Activated T-cell treated with anti-CD3 and anti-CD28 coated beads for 4 hours (primary cell): Measurements from ENCODE around the gene CHRM4.
"Not testable (repeated sequence)": the region's sequence is repeated elsewhere in the genome, so short reads cannot be mapped to it uniquely, and the experiment has no call there.

Experiments used
- DNase-seq: peaks from one replicate; pipeline ENCODE4 v3.0.0-alpha.2; 2020

The CHRM4 gene

DNA sequence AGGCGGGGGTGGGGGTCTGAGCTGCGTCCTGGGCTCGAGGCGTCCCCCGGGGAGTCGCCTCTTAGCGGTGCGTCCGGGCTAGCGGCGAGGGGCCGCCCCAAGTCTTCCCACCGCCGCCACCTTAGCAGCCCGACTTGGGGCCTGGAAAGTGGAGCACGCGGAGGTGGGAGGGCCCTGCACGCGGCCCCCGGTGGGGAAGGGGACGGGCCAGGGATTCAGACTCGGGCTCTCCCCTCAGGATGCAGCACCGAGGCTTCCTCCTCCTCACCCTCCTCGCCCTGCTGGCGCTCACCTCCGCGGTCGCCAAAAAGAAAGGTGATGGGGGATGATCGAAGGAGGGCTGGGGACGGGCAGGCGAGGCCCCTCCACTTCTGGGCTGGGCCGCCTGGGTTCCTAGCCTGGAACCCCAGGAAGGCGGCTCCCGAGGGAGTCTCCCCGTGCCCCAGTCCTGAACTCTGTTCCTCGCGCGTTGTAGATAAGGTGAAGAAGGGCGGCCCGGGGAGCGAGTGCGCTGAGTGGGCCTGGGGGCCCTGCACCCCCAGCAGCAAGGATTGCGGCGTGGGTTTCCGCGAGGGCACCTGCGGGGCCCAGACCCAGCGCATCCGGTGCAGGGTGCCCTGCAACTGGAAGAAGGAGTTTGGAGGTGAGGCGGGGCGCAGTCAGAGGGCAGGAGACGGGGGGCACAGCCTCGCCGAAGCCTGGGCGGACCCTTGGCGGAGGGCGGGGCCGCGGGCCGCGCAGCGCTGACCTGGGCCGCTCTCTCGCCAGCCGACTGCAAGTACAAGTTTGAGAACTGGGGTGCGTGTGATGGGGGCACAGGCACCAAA lies 9.5 kb downstream of the CHRM4 start:
- DNase-seq = no peak

DNA sequence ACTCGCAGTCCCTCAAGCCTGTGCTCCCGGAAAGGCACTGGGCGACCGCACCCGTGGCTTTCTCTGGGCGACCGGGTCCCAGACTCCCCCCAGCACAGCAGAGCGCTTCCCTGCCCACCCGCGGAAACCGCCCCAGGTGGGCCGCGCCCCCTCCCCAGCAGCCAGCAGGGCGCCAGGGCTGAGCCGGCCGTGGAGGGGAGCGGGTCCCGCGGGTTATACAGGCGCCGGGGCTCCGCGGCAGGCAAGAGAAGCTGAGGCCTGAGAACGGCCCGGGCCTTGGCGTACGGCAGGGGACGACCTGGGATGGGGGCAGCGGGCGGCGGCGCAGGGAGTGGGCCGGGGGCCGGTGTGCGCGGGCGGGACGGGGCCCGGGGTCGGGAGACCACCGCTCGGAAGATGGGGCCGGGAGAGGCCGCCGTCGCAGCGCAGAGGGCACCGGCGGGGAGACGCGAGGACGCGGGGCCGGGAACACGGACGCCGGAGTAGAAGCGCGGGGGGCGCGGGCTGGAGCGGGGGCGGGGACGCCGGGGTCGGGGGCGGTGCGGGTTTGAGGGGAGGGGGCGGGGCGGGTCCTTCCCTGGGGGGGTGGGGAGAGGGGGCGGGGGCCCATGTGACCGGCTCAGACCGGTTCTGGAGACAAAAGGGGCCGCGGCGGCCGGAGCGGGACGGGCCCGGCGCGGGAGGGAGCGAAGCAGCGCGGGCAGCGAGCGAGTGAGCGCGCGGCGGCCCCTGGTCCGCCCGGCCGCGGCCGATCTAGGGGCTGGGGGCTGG lies 10.3 kb downstream of the CHRM4 start, which contains the start of gene MDK:
Gene MDK (plus strand): TSS at position 622 of the 771 bp plus-strand sequence. CDS start 389 bp downstream, outside the sequence.
- DNase-seq = no peak

DNA sequence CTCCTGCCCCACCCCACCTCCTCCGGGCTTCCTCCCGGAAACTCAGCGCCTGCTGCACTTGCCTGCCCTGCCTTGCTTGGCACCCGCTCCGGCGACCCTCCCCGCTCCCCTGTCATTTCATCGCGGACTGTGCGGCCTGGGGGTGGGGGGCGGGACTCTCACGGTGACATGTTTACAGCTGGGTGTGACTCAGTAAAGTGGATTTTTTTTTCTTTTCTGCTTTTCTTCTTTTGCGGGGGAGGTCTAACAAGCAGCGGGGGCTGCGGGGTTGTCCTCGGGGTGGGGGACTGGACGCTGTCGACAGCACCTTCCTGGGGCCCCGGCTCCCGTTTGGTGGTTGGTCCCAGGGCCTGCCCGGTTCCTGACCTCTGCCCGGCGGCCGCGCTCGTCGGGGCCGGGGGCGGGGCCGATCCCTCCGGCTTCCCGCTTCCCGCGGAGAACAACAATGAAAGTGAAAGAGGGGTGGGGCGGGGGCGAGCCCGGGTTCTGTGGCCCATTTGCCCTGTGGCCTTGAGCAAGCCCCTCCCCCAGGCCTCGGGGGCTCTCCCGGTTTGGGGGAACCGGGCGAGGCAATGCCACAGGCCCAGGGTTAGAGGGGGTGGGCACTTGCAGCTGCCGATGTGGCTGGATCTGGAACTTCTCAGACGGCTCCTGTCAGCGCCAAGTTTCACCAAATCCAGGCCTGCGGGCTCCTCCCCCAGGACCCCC lies 11.1 kb downstream of the CHRM4 start:
- DNase-seq = peak; percentile 48

DNA sequence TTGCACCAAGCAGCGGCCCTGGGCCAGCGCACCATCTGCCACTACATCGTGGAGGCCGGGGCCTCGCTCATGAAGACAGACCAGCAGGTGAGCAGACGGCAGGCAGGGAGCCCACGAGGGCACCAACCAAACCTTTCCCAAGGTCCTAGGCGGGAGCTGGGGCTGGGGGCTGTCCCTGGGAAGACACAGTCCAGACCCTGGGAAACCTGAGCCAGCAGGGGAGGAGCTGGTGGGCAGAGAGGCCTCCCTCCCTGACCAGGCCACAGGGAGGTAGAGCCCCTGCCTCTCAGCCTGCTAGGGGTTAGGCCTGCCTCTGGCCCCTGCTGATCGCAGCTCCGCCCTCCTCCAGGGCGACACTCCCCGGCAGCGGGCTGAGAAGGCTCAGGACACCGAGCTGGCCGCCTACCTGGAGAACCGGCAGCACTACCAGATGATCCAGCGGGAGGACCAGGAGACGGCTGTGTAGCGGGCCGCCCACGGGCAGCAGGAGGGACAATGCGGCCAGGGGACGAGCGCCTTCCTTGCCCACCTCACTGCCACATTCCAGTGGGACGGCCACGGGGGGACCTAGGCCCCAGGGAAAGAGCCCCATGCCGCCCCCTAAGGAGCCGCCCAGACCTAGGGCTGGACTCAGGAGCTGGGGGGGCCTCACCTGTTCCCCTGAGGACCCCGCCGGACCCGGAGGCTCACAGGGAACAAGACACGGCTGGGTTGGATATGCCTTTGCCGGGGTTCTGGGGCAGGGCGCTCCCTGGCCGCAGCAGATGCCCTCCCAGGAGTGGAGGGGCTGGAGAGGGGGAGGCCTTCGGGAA lies 11.9 kb downstream of the CHRM4 start:
- DNase-seq = not testable (repeated sequence)

DNA sequence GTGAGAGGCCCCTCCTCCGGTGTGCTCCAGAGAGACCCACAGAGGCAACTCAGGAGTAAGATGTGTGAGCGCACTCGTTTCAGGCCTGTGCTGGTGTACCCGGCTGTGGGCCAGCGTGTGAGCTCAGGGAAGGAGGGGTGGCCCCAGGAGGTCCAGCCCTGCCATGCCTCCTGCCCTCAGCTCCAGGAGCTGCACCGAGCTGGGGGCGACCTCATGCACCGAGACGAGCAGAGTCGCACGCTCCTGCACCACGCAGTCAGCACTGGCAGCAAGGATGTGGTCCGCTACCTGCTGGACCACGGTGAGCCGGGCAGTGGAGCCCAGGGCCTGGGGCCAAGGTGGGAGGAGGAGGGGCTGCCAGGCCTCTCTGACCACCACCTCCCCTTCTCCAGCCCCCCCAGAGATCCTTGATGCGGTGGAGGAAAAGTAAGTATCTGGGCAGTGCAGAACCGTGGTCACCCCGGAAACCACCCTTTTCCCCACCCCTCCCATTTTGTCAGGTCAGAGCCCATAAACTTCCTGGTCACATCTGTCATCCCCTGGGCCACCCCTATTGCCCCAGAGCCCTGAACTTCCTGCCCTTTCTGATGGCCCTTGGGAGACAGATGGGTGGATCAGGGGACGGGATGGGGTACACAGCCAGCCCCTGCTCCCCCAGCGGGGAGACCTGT lies 12.6 kb downstream of the CHRM4 start:
- no peak for DNase-seq

DNA sequence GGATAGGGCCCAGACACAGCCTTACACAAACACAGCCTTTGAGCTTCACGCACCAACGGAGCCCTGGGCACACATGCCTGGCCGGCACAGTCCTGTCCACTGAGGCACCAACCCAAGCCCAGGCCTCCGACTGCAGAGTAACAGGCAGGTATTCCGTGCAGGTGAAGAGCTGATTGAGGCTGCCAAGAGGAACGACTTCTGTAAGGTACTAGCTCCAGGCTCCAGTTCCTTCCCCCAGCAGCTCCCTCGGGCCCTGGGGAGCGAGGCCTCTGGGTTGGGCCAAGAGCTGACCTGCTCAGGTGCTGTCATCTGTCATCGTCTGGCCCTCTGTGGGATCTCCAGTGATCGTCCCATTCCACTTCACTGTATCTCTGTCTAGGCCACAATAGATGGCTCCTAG lies 13.3 kb downstream of the CHRM4 start:
- no peak for DNase-seq

DNA sequence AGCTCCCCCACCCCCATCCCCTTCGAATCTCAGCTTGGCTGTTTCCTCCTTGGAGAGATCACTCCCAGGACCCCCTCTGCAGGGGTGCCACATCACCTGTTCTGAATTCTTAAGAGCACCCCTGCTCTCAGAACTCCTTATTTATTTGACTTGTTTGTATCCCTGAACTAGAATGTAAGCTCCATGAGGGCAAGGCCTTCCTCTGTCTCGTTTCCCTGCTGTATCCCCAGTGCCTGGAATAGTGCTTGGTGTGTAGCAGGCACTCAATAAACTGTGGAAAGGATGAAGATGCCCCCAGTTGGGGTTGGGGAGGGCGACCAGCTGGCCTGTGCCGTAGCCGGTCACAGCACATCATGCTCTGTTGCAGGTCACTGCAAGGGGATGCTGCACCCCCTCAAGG lies 13.7 kb downstream of the CHRM4 start:
- no peak for DNase-seq

DNA sequence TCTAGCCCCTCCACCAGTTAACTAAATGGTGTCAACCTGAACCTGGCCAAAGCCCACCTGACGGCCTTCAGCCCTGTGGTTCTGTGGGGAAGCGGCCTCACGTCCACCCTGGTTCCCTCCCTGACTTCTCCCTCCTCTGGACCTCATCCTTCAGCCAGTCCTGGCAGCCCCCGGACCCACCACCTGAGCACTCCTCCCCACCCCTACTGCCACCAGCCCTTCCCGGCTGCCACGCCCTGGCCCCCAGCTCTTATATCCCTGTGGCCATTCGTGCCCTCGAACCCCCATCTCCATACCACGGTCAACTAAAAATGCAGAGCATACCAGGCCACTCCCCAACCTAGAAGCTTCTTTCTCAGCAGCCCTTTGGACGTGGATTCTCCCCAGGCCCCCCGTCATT lies 14.3 kb downstream of the CHRM4 start:
- DNase-seq = no peak

DNA sequence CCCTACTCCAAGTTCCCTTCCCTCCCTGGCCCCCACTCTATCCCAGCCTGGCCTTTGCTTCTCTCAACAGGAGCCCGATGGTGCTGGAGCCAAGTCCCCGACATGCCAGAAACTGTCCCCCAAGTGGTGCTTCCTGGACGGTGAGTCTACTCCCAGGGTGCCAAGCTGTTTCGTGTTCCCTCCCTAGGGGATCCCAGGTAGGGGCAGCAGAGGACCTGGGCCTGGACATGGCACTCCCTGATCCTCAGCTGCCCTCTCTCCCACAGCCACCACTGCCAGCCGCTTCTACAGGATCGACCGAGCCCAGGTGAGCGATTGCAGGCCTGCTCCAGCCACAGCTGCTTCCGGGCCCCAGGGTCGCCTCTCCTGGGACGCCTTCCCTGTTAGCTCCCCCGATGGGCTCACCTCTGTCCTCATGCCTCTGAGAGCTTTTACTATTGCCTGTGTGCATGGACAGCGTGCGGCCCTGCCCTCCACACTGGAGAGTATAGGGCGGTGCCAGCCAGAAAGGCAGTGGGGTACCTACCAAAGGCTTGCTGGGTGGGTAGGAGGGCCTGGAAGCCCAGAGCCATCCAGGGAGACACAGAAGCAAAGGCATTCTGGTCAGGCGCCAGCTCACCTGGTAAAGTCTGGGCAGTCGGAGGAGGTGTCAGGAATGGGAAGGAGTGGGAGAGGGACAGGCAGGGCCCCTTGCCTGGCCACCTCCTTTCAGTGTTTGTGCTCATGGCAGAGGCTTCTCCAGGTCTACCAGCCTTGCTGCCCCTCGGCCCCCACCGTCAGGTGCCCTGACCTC lies 15.1 kb downstream of the CHRM4 start:
- DNase-seq = no peak

DNA sequence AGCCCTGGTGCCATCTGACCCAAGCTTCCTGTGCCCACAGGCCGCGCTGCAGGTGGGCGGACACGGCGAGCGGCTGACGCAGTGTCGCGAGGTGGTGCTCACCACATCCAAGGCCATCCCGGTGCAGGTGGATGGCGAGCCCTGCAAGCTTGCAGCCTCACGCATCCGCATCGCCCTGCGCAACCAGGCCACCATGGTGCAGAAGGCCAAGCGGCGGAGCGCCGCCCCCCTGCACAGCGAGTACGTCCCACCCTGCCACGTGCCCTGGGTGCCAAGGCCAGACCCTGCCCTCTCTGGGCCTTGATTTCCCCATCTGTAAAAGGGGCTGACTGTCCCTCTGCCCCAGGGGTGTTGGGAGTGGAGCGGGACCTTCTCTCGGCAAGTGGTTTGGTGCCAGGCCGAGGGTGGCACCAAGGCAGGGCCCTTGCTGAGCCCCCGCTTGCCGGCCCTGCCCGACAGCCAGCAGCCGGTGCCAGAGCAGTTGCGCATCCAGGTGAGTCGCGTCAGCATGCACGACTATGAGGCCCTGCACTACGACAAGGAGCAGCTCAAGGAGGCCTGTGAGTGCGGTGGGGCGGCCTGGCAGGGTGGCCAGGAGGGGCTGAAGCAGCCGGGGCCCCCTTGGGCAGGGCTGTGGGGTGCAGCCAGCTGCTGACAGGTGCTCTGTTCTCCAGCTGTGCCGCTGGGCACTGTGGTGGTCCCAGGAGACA lies 16.0 kb downstream of the CHRM4 start:
- no peak for DNase-seq

DNA sequence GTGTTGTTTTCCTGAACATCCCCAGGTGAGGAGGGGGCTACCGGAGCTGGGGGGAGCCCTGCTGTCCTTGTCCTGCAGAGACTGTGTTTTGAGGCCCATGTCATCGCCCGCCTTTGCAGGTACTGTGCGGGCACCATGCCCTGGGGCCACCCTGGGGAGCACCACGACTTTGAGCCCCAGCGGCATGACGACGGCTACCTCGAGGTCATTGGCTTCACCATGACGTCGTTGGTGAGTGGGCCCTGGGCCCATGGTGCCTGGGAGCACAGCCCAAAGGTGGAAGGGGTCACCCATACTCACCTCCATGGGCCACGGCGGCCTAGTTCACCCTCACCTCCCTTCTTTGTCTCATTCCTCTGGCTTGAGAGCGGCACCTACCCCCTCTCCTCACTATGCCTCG lies 16.8 kb downstream of the CHRM4 start:
- no peak for DNase-seq

DNA sequence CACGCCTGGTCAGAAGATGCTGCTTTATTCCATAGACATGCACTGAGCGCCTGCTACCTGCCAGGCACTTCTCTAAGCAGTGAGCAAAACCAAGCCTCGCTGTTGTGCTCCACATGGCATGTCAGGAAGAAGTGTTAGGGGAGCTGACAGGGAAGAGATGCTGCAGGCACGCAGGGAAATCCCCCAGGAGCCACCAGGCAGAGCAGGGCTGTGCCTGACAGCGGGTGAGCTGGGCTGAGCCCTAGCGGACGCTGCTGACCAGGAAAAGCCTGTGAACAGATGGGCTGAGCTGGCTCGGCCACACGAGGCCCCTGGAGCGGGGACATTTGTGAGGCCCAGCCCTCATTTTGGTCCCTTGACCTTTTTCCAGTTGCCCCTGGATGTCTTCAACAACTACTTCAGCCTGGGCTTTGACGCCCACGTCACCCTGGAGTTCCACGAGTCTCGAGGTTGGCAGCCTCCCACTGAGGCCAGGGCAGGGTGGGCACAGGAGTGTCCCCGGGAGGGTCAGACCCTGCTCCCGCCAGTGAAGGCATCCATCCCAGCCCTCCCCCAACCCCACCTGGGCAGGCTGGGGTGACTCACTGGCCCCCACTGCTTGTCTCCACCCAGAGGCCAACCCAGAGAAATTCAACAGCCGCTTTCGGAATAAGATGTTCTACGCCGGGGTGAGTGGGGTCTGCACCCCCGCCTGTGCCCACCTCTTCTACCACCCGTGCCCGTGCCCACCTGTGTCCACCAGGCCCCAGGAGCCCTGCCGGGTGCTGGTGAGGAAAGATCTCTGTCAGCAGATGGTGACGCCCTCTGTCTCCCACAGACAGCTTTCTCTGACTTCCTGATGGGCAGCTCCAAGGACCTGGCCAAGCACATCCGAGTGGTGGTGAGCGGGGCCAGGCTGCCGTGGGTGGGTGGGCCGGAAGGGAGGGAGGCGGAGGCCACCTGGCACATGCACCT lies 17.5 kb downstream of the CHRM4 start:
- DNase-seq = no peak

DNA sequence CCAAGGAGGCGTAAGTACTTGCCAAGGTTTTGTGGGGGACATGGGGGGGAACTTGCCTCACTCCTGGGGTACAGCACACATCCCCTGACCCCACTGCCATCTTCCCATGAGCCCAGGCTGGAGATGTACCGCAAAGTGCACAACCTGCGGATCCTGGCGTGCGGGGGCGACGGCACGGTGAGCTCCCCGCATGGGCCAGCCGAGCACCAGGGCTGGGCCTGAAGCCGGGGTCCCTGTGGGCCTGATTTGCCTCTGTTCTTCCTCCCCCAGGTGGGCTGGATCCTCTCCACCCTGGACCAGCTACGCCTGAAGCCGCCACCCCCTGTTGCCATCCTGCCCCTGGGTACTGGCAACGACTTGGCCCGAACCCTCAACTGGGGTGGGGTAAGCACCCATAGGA lies 19.1 kb downstream of the CHRM4 start:
- DNase-seq = not testable (repeated sequence)

DNA sequence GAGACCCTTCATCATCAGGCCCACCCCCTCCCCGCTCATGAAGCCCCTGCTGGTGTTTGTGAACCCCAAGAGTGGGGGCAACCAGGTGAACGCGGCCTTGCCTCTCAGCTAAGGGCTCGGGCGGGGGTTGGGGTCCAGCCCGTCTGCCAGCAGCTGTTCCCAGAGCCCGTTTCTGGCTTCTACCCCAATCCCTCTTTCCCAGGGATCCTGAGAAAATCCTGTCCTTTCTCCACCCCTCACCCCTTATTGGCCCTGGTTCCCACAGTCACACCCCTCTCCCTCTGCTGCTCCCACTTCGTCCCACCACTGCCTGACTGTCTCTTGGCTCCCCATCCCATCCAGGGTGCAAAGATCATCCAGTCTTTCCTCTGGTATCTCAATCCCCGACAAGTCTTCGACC lies 19.5 kb downstream of the CHRM4 start:
- no peak for DNase-seq

DNA sequence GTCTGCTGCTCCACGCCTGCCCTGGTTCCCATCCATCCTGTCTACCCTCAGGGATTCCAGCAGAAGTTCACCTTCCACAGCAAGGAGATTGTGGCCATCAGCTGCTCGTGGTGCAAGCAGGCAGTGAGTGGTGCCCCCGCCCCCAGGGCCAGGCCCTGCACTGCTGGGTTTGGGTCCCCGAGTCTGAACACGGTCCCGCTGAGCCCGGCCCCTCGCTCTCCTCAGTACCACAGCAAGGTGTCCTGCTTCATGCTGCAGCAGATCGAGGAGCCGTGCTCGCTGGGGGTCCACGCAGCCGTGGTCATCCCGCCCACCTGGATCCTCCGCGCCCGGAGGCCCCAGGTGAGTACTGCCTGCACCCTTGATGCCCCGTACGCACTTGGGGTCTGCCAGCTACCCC lies 20.3 kb downstream of the CHRM4 start:
- not testable (repeated sequence) for DNase-seq

DNA sequence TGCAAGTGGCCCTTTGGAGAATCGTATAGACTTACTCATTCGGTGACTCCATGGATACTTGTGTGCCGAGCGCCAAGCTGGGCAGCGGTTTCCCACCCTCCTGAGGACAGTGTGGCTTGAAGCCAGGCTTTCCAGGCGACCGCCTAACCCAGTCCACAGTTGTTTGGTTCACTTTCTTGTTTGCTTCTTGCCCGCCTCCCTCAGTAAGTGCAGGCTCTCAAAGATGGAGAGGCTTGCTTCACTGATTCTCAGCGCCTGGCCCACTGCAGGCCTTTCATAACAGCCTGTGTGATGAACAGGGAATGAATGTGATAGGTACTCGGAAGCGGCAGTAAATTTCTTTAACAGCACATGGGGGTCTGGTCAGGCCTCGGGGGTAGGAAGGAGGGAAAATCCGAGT lies 21.3 kb downstream of the CHRM4 start:
- no peak for DNase-seq

DNA sequence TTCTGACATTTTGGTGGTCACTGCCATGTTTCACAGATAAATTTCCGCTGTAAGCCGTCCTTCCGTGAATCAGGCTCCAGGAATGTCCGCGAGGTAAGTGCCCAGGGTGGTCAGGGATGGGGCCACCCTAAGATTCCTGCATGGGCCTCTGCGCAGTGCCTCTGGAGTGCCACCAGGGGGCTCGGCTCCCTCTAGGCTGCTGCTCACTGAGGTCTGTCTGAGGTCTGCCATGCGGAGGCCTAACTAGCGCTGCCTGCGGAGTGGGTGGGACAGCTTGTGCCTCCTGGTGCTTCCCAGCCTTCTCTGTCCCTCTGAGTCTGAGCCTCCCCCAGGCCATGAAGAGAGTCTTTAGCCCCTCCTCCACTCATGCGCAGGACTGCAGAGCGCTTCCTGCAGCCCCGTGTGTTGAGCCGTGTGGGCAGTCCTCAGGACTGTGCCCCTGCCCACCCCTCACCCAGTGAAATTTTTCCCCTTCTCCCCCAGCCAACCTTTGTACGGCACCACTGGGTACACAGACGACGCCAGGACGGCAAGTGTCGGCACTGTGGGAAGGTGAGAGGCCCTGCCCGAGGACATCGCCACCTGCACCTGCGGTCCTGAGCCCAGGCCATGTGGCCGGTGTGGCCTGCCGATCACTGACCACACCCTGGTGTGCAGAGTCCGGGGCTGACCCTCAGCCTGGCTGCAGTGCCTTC lies 22.0 kb downstream of the CHRM4 start:
- peak; percentile 46 for DNase-seq

DNA sequence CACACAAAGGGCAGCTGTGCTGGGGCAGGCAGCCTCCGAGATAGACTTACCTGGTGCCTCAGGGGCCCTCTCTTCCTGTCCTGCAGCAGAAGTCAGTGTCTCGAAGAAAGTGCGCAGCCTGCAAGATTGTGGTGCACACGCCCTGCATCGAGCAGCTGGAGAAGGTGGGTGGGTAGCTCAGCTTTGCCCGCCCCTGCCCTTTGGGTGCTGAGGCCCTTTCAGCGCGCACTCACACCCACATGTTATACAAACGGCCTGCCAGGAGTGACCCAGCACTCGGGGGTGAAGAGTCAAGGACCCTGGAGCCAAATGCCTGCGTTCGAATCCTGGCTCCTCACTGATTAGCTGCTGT lies 23.7 kb downstream of the CHRM4 start:
- no peak for DNase-seq
